Stimulated activated CD4-positive, alpha-beta T cell treated with anti-CD3 and anti-CD28 coated beads, Interleukin-12 subunit alpha, Interleukin-12 subunit beta, amount 100 ng/mL, for 24 hours (primary cell): ENCODE measurements around the gene NEURL4.
"Not testable (repeated sequence)": the region's sequence is repeated elsewhere in the genome, so short reads cannot be mapped to it uniquely, and the experiment has no call there.

Experiments
- DNase-seq, 2 experiments: peaks; one replicate each; pipeline ENCODE4 v3.0.0-alpha.2; 2020; ENCODE audit warnings: low read depth in 2 of 2

Gene NEURL4

GRCh38 chr17:7347630-7348477, 18.7 kb upstream of the NEURL4 start:
- no peak for DNase-seq

DNA sequence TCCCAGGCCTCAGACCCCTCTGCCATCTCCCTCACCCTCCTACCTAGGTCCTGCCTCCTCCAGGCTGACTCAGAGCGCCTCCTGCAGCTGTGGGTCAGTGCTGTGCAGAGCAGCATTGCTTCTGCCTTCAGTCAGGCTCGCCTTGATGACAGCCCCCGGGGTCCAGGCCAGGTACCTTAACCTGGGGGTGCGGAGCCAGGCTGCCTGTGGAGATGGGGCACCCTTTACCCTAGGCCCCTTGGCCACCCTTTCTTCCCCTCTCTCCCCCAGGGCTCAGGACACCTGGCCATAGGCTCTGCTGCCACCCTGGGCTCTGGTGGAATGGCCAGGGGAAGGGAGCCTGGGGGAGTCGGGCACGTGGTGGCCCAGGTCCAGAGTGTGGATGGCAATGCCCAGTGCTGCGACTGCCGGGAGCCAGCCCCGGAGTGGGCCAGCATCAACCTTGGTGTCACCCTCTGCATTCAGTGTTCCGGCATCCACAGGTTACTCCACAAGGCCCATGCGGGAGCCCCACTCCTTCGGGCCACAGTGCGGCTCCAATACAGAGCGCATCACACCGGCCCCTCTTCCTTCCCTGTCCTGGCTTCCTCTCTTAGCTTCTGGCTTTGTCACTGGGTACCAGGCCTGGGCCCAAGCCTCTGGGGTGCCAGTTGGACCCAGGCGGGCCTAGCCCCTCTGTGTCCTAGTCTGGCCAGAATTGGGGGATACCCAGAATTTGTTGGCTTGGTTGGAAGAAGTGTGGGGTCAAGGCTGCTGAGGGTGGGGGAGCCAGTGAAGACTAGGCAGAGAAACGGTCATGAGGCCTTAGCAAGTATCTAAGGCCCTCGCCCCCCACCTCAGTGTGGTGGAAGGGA, 17.9 kb upstream of the NEURL4 start:
- DNase-seq, result no peak

DNA sequence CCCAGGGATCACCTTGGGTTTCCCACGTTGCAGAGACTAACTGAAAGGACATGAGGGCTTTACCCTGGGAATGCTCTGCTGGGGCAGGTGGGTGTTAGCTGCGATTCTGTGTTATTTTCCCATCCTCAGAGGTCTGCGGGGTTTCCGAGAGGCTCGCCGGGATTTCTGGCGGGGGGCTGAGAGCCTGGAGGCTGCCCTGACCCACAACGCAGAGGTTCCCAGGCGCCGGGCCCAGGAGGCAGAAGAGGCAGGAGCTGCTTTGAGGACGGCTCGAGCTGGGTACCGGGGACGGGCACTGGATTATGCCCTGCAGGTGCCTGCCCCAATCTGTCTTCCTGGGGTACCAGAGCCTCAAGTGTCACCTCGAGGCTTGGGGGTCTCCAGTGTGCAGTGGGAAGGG, 14.1 kb upstream of the NEURL4 start:
- no peak for DNase-seq

DNA sequence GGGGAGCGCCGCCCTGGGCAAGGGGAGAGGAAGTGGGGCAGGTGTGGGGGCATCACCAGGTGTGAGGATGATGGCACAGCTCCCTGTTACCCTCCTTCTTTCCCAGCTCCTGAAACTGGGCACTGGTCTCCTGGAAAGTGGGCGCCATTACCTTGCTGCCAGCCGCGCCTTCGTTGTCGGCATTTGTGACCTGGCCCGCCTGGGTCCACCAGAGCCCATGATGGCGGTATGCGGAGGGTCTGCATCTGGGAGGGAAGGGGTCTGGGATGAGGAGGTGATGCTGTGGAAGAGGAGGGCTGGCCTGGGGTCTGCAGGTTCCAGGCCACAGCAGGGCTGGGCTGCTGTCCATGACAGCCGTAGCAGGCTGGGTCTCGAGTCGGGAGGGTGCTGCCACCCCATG, 12.7 kb upstream of the NEURL4 start:
- DNase-seq, result no peak

DNA sequence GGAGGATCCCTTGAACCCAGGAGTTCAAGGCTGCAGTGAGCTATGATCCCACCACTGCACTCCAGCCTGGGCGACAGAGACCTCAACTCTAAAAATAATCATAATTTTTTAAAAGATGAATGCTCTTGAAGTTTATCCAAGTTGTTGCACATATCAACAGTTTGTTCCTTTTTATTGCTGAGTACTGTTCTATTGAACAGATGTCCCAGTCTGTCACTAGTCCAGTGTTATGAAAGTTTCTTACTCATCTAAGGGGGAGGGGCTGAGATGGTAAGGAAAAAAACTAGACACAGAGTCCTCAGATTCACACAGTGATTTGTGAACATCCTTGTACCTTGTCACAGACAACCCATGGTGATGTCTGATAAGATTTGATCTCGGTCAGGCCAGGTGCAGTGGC, 11.0 kb upstream of the NEURL4 start:
- no peak for DNase-seq

DNA sequence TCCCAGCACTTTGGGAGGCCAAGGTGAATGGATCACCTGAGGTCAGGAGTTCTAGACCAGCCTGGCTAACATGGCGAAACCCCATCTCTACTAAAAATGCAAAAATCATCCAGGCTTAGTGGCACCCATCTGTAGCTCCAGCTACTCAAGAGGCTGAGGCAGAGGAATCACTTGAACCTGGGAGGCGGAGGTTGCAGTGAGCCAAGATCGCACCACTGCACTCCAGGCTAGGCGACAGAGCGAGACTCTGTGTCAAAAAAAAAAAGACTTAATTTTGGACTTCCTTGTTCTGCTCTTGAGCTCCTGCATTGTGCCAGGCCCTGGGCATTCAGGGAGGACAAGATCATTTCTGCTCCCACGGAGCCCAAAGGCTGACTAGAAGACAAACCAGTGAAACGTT, 8.5 kb upstream of the NEURL4 start:
- not testable (repeated sequence) for DNase-seq

DNA sequence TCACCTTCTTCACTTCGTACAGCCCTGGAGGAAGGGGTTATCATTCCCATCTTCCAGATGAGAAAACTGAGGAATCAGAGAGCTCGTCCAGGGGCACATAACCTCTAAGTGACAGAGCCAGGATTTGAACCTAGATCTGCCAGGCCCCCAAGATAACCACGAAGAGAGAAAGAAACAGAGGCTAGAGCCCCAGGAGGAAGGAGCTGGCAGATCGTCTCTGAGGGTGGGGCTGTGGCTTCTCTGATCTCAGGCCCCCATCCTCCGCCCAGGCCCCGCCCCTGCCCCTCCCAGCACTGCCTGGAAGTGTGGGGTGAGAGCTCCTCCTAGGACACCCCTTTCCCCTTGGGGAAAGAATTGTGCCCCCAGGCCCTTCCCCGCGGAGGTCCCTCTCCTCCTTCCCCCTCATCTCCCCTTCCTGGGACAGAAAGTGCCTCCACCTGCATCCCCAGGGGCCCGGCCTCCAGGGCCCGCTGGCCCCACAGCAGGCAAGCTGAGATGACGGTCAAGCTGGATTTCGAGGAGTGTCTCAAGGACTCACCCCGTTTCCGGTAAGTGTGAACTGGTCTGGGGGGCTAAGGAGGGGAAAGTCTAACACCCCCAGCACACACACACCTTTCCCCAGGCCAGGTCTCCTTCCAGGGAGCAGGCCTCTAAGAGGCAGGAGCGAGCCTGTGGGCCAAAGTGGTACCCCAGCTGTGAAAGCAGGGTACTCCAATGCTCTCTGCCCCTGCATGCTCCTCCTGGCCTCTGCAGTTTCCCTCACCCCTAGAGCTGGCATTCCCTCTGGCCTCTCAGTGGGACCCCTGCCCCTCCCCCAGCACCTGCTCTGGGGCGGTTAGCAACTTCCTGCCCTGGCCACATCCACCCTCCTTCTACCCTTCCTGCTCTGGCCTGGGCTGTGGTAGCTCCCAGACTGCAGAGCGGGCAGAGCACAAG, 7.4 kb upstream of the NEURL4 start, which contains the start of gene ACAP1:
TSS of gene ACAP1 (plus strand) at position 290 of the 936 bp plus-strand sequence. CDS start at position 496, 206 bp downstream.
- DNase-seq, result peak; percentile 70 to 91

DNA sequence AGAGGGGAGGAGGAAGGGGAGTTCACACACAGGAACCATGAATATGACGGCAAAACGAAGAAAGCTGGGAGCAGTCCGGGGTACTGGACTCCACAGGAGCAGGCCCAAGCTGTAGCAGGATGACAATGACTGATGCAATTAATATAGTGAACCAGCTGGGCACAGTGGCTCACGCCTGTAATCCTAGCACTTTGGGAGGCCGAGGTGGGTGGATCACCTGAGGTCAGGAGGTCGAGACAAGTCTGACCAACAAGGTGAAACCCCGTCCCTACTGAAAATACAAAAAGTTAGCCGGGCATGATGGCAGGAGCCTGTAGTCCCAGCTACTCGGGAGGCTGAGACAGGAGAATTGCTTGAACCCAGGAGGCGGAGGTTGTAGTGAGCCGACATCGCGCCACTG, 6.6 kb upstream of the NEURL4 start:
- DNase-seq, result not testable (repeated sequence)

GRCh38 chr17:7334938-7335538, 5.9 kb upstream of the NEURL4 start:
- DNase-seq, result no peak

- DNase-seq, result not testable (repeated sequence)
Measured at GRCh38 chr17:7332600-7333069, 3.5 kb upstream of the NEURL4 start.

DNA sequence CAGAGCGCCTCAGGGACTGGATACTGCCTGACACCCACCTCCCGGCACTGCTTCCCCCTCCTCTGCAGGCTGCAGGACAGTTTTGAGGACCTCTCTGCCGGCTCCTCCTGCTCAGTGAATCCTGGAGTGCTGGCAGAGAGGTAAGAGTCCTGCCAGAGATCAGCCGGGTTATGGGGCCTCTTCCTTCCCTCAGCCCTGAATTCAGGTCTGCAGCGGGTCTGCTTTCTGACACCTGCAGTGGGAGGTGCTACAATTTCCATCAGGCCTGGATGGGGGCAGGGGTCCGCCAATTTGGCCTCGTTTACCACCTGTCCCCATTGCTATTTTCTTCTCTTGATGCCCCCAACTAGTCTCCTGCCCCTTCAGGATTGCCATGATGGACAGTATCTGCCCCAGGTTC, 3.0 kb upstream of the NEURL4 start:
- DNase-seq, result no peak

DNA sequence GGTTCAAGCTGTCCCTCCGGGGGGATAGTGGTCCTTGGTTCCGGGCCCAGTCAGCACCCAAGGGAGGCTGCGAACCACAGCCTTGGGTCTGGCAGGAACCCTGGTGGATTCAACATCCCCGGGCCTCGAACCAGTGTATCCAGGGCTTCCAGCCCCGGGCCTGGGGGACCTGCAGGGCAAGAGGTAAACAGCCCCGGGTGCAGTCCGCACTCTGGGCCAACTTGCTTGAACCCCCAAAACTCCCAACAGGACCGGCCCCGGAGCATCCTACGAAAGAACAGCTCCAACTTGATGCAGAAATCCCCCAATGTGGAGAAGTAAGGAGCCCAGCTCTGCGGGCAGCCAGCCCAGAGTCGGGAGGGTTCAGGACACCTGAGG, 1.5 kb upstream of the NEURL4 start:
- no peak for DNase-seq

GRCh38 chr17:7329997-7330637, 982 bp upstream of the NEURL4 start:
- DNase-seq, result peak; percentile 57 to 75

DNA sequence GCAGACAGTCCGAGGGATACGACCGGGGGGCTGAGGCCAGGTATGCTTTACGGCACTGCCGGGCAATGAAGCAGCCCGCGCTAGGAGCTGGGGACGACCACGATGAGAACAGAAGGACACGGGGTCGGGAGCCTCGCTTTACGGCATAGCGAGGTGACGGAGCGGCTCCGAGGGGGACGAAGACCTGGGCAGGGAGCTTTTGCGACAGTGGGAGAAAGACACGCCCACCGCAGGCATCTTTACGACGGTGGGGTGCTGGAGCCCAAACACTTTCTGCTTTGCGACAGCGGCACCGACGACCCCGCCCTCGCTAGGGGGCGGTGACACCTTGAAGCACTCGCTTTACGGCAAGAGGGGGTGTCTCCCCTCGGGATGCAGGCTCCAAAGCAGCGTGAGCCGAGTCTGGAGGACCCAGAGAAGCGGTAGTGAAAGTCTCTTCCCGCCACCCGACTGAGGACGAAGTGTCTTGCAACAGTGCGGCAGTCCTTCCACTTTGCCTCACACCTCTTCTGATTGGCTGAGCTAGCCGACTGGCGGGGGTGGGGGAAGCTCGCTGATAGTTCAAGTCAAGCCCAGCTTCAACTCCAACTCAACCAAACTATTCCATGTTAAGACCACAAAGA, 350 bp upstream of the NEURL4 start:
- peak; percentile 90 to 96 for DNase-seq

DNA sequence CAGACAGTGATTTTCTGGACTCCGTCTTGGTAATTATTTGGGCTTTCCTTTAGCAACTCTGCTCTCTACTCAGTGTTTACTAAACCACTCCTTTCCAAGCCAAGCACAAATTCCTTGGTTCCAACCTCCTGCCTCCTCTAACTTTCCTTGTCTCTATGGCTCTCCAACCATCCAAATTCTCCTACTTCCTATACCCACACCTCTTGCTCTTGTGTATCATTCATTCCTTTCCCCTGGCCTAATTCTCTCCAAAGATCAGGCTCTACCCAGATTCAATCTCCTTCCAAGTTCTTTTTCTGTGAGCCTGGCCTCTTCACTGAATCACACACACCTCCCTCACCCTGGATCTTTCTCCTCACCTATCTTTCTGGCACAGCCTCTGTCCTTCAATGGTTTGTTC, 1.1 kb downstream of the NEURL4 start:
- no peak for DNase-seq

- no peak for DNase-seq
Measured at GRCh38 chr17:7327501-7327900, 1.6 kb downstream of the NEURL4 start.

DNA sequence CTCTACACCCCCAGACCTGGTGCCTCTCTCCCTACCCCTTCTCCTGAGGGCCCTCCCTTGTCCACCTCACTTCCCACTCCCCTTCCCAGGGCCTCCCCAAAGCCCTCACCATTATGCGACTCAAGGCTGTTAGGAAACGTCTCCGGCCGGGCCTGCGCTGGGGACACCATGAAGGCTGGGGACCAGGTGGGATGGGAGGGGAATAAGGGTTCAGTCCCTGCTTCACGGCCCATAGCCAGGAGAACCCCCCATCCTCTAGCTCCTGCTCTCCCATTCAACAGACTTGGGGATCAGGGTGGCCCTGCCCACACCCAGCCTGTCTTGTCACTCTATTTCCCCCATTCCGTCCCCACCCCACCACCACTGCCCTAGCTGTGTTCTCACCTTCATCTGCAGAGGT, 2.1 kb downstream of the NEURL4 start:
- DNase-seq, result no peak

GRCh38 chr17:7326186-7326585, 2.9 kb downstream of the NEURL4 start:
- no peak for DNase-seq

DNA sequence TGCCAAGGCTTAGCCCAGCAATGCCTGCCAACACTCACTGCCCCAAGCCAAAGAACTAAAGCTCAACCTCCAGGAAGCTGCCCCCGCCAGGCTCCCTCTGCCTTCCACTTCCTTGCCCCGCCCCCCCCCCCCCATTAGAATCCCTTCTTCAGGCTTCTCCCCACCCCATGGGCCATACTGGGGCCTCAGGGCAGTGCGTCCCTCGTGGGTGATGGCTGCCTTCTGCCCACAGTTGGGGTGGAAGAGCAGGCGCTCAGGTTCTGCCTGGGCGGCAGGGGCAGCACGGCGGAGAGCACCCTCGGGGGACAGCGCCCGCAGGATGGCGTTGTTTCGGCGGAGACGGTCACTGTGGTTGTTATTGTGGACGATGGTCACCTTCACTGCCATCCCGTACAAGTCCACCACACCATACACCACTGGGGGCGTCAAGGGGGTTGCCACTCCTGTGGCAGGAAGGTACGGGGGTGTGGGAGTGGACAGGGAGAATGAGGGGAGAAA, 4.1 kb downstream of the NEURL4 start:
- DNase-seq, result no peak

DNA sequence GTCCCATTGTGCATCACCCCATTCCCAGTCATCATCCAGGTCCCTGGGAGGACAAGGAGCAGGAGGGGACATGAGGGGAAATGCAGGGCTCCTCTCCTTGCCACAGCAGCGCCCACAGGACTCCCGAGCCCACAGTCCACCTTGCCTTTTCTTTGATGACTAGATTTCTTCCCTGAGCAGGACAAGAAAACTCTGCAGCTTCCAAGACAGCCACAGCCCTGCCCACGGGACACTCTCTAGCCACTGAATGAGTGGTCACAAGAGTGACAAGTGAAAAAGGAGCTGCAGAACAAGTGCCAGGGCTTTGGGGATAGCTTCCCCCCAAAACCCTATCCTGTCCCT, 4.7 kb downstream of the NEURL4 start:
- no peak for DNase-seq
